HG02973 (cell line): ENCODE data around the gene PPM1E.

Source experiments
- ATAC-seq: cut with Tn5 transposase; IDR thresholded peaks from one replicate; pipeline ENCODE4 v1.9.1; 2021; ENCODE audit warnings: moderate library complexity; ENCODE audit not compliant: unreplicated experiment

PPM1E gene

GRCh38 chr17:58993311-58993710 lies 237.7 kb downstream of the PPM1E start:
- ATAC-seq, result no peak

- no peak for ATAC-seq
Measured at GRCh38 chr17:58995247-58995940, 239.7 kb downstream of the PPM1E start.

GRCh38 chr17:58996968-58997367 lies 241.3 kb downstream of the PPM1E start:
- no peak for ATAC-seq

- ATAC-seq, result no peak
Measured at GRCh38 chr17:58997756-58998553, 242.3 kb downstream of the PPM1E start.

GRCh38 chr17:58998871-58999270 lies 243.2 kb downstream of the PPM1E start:
- ATAC-seq, result no peak

GRCh38 chr17:58999500-58999899 lies 243.8 kb downstream of the PPM1E start:
- ATAC-seq, result no peak

GRCh38 chr17:59000022-59000421 lies 244.4 kb downstream of the PPM1E start:
- ATAC-seq, result no peak

- peak; percentile 94 for ATAC-seq
Measured at GRCh38 chr17:59001158-59001814, 245.6 kb downstream of the PPM1E start.

- no peak for ATAC-seq
Measured at GRCh38 chr17:59002126-59002525, 246.5 kb downstream of the PPM1E start.

GRCh38 chr17:59002848-59003247 lies 247.2 kb downstream of the PPM1E start:
- no peak for ATAC-seq

- ATAC-seq, result no peak
Measured at GRCh38 chr17:59003860-59004259, 248.2 kb downstream of the PPM1E start.

GRCh38 chr17:59004338-59005111 lies 248.9 kb downstream of the PPM1E start:
- ATAC-seq, result no peak

GRCh38 chr17:59007995-59008394 lies 252.3 kb downstream of the PPM1E start:
- ATAC-seq, result no peak

- ATAC-seq, result no peak
Measured at GRCh38 chr17:59008737-59009136, 253.1 kb downstream of the PPM1E start.

- no peak for ATAC-seq
Measured at GRCh38 chr17:59010026-59010425, 254.4 kb downstream of the PPM1E start.

- ATAC-seq, result no peak
Measured at GRCh38 chr17:59011975-59012374, 256.3 kb downstream of the PPM1E start.

- no peak for ATAC-seq
Measured at GRCh38 chr17:59018019-59018418, 262.4 kb downstream of the PPM1E start.

- no peak for ATAC-seq
Measured at GRCh38 chr17:59024916-59025315, 269.3 kb downstream of the PPM1E start.

GRCh38 chr17:59026176-59026939 lies 270.7 kb downstream of the PPM1E start:
- ATAC-seq, result no peak

GRCh38 chr17:59027750-59028149 lies 272.1 kb downstream of the PPM1E start:
- ATAC-seq, result no peak
